K562 (cell line): ENCODE measurements around the gene CIAO2B. TPM values are rescaled to one million over a fixed set of nuclear protein-coding genes. Genes with fewer than 3 reads are reported as not detected.
A peak's percentile ranks its signal among the peaks of the same experiment; 100 is the strongest.

ENCODE experiments used
- CBFB ChIP-seq: sonication (generic); formaldehyde crosslinking; IDR thresholded peaks from 2 replicates; pipeline ENCODE4 v1.4.0; 2020; ENCODE audit warnings: mild to moderate bottlenecking, missing genetic modification reagents
- NFYB ChIP-seq: IDR thresholded peaks from 2 replicates; pipeline ENCODE4 v1.6.1; 2011; ENCODE audit warnings: mild to moderate bottlenecking, moderate library complexity; ENCODE audit not compliant: insufficient read length; ENCODE audit errors: extremely low read depth
- POLR2G ChIP-seq: fragments of 200-400 bp; formaldehyde crosslinking; IDR thresholded peaks from 2 replicates; pipeline ENCODE4 v1.6.1; 2017; ENCODE audit warnings: low read depth, mild to moderate bottlenecking, antibody characterized with exemption, low read length, moderate library complexity
- polyA plus RNA-seq, 8 experiments: library from polyadenylated mRNA; depleted of rRNA in 4 of 8; stranded (reverse) in 5 of 8; unstranded in 3 of 8; fragments of >200 nt; fragmentation: Nextera tagmentation in 2 of 8; fragmentation: Illumina TruSeq in 1 of 8; extraction: Ambion mirVana in 2 of 8; extraction: Trizol in 1 of 8; gene quantifications; 2 replicates each; pipeline versions ENCODE4 v1.2.1 to v1.2.3, GENCODE V29; 2011 to 2014; ENCODE audit warnings: inconsistent platforms in 1 of 8, missing spikeins in 1 of 8
- total RNA-seq, 7 experiments: library from RNA; depleted of rRNA in 6 of 7; stranded (reverse); fragments of >200 nt in 6 of 7; fragmentation: Illumina TruSeq in 2 of 7; extraction: Trizol in 2 of 7; gene quantifications; 2 replicates each; pipeline versions ENCODE4 v1.2.1 to v1.2.3, GENCODE V29; 2011 to 2021; ENCODE audit warnings: low replicate concordance in 1 of 7
- TF ChIP-seq, protein P1 (sequence below): sonication (generic); formaldehyde crosslinking; IDR thresholded peaks from 2 replicates; pipeline ENCODE4 v1.8.0; 2022; ENCODE audit warnings: mild to moderate bottlenecking, missing genetic modification reagents
- TF ChIP-seq, protein P2 (sequence below): sonication (generic); formaldehyde crosslinking; IDR thresholded peaks from 2 replicates; pipeline ENCODE4 v1.9.0; 2022; ENCODE audit warnings: mild to moderate bottlenecking, missing genetic modification reagents
- TF ChIP-seq, protein P3 (sequence below), 2 experiments: IDR thresholded peaks; 2 replicates each; pipeline ENCODE4 v1.6.1; 2011; ENCODE audit warnings: borderline replicate concordance in 1 of 2, control low read depth in 1 of 2, low read depth in 1 of 2, low read length in 1 of 2, mild to moderate bottlenecking in 1 of 2, mixed read lengths in 1 of 2, moderate library complexity in 1 of 2; ENCODE audit not compliant: insufficient read depth in 1 of 2, insufficient read length in 1 of 2, poor library complexity in 1 of 2, severe bottlenecking in 1 of 2; ENCODE audit errors: extremely low read depth in 1 of 2
- TF ChIP-seq, protein P4 (sequence below): fragments of 250-450 bp; sonication (Bioruptor Pico); IDR thresholded peaks from 2 replicates; pipeline ENCODE4 v1.9.0; 2021; ENCODE audit warnings: mild to moderate bottlenecking, inconsistent platforms

Gene CIAO2B
- total and polyA plus RNA-seq, 9 of the 15 experiments (the other 6 are each of a cell fraction or from before 2014, with no cell fraction given): 86.8 to 182 (median 113) TPM

DNA sequence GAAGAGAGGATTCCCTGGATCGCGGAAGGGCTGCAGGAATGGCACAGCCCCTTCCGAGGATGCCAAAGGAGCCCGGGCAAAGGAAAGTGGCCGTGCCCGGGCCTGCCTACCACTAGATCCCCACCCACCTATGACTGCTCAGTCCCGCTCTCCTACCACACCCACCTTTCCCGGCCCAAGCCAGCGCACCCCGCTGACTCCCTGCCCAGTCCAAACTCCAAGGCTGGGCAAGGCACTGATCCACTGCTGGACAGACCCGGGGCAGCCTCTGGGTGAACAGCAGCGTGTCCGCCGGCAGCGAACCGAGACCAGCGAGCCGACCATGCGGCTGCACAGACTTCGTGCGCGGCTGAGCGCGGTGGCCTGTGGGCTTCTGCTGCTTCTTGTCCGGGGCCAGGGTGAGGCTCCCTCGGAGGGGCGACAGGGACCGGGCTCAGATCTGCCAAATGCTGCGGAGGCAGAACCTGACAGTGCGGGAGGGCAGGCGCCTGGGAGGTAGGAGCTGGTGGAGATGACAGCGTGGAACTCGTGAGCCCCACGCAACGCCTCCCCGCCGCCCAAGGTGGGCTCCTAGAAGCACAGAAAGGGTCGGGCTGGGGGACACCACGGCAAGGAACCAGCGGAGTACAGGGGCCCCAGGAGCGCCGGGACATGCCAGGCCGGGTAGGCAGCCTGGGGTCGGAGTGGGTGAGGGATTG, 1.3 kb upstream of the CIAO2B start, which contains the start of gene CES2 (continued):
- TF ChIP-seq, protein P1, sequence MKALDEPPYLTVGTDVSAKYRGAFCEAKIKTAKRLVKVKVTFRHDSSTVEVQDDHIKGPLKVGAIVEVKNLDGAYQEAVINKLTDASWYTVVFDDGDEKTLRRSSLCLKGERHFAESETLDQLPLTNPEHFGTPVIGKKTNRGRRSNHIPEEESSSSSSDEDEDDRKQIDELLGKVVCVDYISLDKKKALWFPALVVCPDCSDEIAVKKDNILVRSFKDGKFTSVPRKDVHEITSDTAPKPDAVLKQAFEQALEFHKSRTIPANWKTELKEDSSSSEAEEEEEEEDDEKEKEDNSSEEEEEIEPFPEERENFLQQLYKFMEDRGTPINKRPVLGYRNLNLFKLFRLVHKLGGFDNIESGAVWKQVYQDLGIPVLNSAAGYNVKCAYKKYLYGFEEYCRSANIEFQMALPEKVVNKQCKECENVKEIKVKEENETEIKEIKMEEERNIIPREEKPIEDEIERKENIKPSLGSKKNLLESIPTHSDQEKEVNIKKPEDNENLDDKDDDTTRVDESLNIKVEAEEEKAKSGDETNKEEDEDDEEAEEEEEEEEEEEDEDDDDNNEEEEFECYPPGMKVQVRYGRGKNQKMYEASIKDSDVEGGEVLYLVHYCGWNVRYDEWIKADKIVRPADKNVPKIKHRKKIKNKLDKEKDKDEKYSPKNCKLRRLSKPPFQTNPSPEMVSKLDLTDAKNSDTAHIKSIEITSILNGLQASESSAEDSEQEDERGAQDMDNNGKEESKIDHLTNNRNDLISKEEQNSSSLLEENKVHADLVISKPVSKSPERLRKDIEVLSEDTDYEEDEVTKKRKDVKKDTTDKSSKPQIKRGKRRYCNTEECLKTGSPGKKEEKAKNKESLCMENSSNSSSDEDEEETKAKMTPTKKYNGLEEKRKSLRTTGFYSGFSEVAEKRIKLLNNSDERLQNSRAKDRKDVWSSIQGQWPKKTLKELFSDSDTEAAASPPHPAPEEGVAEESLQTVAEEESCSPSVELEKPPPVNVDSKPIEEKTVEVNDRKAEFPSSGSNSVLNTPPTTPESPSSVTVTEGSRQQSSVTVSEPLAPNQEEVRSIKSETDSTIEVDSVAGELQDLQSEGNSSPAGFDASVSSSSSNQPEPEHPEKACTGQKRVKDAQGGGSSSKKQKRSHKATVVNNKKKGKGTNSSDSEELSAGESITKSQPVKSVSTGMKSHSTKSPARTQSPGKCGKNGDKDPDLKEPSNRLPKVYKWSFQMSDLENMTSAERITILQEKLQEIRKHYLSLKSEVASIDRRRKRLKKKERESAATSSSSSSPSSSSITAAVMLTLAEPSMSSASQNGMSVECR: peak; percentile 37; the same call in 1 of the 2 replicates
- TF ChIP-seq, protein P2, sequence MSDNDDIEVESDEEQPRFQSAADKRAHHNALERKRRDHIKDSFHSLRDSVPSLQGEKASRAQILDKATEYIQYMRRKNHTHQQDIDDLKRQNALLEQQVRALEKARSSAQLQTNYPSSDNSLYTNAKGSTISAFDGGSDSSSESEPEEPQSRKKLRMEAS (CRISPR knock-in tag): peak; percentile 91
- TF ChIP-seq NFYB (no peak), POLR2G (0 out of 2 replicates have a peak, but pooled peaks have one; percentile 53), CBFB (CRISPR knock-in tag) (peak; percentile 74; the same call in 1 of the 2 replicates)
- TF ChIP-seq, protein P3, sequence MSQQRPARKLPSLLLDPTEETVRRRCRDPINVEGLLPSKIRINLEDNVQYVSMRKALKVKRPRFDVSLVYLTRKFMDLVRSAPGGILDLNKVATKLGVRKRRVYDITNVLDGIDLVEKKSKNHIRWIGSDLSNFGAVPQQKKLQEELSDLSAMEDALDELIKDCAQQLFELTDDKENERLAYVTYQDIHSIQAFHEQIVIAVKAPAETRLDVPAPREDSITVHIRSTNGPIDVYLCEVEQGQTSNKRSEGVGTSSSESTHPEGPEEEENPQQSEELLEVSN (IDR thresholded peaks at IDR 0.05; ENCODE audit: borderline replicate concordance in 1 of 2, extremely low read depth in 1 of 2, insufficient read depth in 1 of 2, insufficient read length in 1 of 2, low read depth in 1 of 2, low read length in 1 of 2, poor library complexity in 1 of 2, severe bottlenecking in 1 of 2): peak; percentile 23 to 69
- TF ChIP-seq, protein P4, sequence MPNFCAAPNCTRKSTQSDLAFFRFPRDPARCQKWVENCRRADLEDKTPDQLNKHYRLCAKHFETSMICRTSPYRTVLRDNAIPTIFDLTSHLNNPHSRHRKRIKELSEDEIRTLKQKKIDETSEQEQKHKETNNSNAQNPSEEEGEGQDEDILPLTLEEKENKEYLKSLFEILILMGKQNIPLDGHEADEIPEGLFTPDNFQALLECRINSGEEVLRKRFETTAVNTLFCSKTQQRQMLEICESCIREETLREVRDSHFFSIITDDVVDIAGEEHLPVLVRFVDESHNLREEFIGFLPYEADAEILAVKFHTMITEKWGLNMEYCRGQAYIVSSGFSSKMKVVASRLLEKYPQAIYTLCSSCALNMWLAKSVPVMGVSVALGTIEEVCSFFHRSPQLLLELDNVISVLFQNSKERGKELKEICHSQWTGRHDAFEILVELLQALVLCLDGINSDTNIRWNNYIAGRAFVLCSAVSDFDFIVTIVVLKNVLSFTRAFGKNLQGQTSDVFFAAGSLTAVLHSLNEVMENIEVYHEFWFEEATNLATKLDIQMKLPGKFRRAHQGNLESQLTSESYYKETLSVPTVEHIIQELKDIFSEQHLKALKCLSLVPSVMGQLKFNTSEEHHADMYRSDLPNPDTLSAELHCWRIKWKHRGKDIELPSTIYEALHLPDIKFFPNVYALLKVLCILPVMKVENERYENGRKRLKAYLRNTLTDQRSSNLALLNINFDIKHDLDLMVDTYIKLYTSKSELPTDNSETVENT (CRISPR knock-in tag): no peak
